ENCODE results near the gene SUSD4. TPM values are rescaled to one million over a fixed set of nuclear protein-coding genes. Genes with fewer than 3 reads are reported as not detected.

SUSD4 gene
- total RNA-seq, 1 donor = 7.7 TPM

DNA sequence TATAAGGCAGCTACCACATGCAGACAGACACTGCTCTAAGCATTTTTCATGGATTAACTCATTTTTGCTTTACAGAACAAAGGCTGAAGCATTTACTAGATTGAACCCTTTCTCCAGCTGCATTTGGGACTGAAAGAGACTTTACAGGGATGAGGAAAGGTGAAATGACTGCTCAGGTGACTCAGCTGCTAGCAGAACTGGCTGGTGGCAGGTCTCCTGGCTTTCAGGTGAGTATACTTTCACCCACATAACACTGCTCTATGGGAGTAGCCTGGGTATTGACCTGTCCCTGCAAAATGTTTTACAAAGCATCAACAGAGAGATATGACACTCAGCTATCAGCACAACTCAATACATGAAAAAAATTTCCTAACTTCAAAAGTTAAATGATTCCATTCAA, 26.6 kb upstream of the SUSD4 start:
- peaks cover 26% of the 10 kb centered on the region for H3K27me3 ChIP-seq (ENCODE audit: insufficient read depth, low read length)
- no peaks in the 10 kb centered on the region for H3K9me3 ChIP-seq (ENCODE audit: low read depth, low read length)
- H3K4me3 ChIP-seq (ENCODE audit: low read length) = no peak overlapping the region
- no peaks in the 10 kb centered on the region for H3K4me1 ChIP-seq (ENCODE audit: insufficient read depth, low read length)

DNA sequence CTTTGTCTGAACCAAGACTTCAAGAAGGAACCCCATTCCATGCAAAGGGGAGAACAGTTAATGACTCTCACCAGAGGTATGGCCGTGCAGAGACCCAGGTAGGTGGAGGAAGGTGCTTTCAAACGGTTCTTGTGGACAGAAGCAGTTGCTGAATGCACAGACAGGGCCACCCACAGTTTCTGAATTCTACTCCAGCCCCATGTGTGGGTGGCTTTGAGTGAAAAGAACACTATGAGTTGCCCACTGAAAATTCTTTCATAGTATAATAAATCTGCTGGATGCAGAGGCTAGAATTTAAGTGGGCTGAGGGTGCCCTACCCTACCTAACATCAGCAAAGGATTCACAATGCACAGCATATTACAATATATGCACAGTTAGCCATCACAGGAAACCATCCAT, 22.0 kb upstream of the SUSD4 start:
- H3K4me3 ChIP-seq (ENCODE audit: low read length) = no peak overlapping the region
- peaks cover 5% of the 10 kb centered on the region for H3K27me3 ChIP-seq (ENCODE audit: insufficient read depth, low read length)
- no peaks in the 10 kb centered on the region for H3K9me3 ChIP-seq (ENCODE audit: low read depth, low read length)
- no peaks in the 10 kb centered on the region for H3K4me1 ChIP-seq (ENCODE audit: insufficient read depth, low read length)

DNA sequence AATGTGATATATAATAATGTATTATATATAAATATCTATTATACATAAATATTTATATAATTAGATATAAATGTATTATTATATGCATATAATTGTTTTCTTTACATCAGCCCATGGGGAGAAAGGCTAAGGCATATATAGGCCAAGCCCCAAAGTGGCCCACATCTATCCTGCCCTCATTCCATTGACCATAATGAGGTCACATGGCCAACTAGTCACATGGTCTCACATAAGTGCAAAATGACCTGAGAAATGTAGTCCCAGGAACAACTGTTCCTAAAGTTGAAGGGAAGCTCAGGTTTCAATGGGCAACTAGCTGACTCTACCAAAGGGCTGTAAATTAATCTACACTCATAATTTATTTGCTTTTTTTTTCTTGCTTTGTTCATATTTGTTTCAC, 14.8 kb upstream of the SUSD4 start:
- peaks cover 6% of the 10 kb centered on the region for H3K9me3 ChIP-seq (ENCODE audit: low read depth, low read length)
- H3K4me3 ChIP-seq (ENCODE audit: low read length) = no peak overlapping the region
- no peaks in the 10 kb centered on the region for H3K4me1 ChIP-seq (ENCODE audit: insufficient read depth, low read length)
- H3K27me3 ChIP-seq (ENCODE audit: insufficient read depth, low read length) = peaks cover 5% of the 10 kb centered on the region

DNA sequence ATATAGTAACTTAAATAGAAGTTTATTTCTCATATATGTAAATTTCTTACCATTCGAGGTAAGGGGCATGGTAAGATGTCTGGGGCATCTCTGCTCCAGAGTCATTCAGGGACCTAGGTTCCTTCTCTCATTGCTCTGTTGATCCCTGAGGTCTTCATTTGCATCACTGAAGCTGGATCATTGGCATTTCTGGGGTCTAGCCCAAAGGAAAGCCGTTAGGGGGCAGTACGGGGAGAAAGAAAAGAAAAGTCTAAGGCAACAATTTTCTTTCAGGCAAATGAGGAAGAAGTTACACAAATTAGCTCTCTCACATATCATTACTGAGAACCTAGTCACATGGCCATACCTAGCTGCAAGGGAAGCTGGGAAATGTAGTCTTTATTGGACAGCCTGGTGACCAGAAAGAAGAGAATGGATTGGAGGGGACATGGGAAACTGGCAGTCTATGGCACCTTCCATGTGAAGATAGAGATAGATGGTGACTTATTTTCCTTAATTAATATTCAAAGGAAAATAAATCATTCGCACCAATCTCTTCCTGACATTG, 10.2 kb upstream of the SUSD4 start:
- Histone ChIP-seq H3K9me3 (ENCODE audit: low read depth, low read length) (peaks cover 6% of the 10 kb centered on the region), H3K4me1 (ENCODE audit: insufficient read depth, low read length) (no peaks in the 10 kb centered on the region), H3K4me3 (ENCODE audit: low read length) (no peak overlapping the region), H3K27me3 (ENCODE audit: insufficient read depth, low read length) (peaks cover 5% of the 10 kb centered on the region)

DNA sequence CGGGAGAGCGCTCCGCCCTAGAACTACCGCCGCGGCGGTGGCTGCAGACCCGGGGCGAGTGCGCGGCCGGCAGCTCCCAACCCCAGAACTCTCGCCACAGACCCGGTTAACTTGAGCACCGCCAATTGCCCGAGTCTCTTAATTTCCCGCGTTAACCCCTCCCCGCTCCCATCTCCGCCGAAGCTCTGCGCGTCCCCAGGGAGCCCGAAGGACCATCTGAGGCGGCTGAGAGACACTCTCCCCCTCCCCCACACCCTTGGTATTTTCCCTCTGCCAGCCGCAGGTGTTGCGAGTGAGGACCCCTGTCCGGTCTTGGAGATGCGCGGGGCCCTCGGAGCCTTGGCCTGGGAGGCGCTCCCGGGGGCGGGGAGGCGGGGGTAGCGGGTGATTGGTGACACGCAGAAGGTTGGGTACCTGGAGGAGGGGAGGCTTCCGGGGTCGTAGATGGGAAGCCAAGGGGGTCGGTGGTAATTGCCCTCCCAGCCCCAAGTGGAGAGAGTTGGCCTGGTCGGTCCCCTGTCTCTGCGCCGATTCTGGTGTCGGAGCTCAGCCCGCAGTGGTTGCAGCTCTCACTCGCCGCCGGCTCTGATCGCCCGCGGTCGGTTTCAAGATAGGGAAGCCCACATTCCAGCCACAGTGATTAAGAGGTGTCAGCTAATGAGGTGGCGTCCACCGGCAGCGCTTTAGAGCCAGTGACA, 858 bp upstream of the SUSD4 start:
- Histone ChIP-seq H3K27me3 (ENCODE audit: insufficient read depth, low read length) (peaks cover 54% of the 10 kb centered on the region), H3K4me1 (ENCODE audit: insufficient read depth, low read length) (peaks cover 11% of the 10 kb centered on the region), H3K4me3 (ENCODE audit: low read length) (peak overlapping the region; percentile 29), H3K9me3 (ENCODE audit: low read depth, low read length) (no peaks in the 10 kb centered on the region)

DNA sequence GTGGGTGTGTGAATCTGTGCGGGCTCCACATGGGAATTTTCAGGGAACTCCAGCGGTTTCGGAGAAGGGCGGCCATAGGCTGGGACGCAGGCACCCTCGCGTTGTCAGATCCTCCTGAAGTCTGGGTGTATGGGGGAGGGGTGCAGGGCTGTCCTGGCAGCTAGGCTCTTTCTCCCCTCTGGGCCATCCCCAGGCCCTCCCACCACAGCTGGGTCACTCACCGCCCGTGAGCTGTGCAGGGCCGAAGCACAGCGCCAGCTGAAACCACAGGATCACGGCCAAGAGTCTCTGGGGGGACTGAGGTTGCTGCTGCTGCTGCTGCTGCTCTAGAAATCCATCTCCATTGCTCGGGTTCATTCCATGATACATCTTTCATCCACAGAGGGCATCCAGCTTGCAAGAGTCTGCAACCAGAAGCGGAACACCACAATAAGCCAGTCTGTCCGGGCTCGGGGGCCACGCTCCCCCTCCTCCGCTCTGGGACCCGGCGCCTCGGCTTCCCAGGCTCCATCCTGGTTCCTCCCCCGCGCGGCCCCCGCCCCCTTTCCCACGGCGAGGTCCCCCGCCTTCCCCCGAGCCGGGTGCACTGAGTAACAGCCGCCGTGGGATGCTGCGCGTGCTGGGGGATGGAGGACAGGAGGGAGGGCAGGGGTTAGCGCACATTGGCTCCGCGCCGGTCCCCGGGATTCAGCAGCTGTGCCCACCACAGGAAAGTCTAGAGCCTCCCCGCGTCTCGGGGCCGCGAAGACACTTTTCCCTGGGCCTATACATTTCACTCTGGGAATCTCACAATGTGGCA, 720 bp downstream of the SUSD4 start:
- Histone ChIP-seq H3K4me3 (ENCODE audit: low read length) (peak overlapping the region; percentile 35), H3K9me3 (ENCODE audit: low read depth, low read length) (no peaks in the 10 kb centered on the region), H3K4me1 (ENCODE audit: insufficient read depth, low read length) (peaks cover 11% of the 10 kb centered on the region), H3K27me3 (ENCODE audit: insufficient read depth, low read length) (peaks cover 60% of the 10 kb centered on the region)

DNA sequence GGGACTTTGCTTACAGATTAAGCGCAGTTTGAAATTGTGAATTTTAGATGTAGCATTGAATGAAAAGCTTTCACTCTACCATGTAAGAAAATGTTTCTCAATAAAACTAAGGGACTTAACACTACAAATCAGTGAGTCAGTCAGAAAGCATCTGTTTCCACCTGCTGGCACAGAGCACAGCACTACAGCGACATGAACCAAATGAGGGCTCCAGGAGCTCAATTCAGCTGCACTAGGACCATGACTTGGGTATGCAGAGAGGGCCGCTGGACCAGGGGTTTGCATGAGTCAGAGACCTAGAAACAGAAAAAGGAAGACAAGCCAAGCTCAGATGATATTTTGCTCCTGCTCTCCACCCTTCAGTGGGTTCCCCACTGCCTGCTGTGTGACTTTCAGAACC, 5.2 kb downstream of the SUSD4 start:
- Histone ChIP-seq H3K9me3 (ENCODE audit: low read depth, low read length) (no peaks in the 10 kb centered on the region), H3K4me1 (ENCODE audit: insufficient read depth, low read length) (peaks cover 3% of the 10 kb centered on the region), H3K4me3 (ENCODE audit: low read length) (no peak overlapping the region), H3K27me3 (ENCODE audit: insufficient read depth, low read length) (peaks cover 42% of the 10 kb centered on the region)

DNA sequence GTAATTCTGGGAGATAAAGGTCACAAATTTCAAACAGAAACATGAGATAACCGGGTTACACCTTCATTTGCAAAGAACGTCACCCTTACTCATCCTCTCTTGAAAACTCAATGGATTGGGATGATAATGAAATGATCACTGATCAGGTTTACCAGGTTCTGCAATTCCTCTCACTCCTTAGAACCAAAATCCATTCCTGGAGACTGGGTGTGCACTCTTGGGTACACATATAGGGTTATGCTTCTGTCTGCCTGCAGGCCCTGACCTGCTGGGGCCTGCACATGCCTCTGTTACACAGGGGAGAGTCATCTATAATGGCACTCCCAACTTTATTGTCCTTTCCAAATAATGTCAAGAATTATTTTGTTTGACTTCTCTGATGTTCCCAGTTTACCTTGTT, 8.3 kb downstream of the SUSD4 start:
- peaks cover 15% of the 10 kb centered on the region for H3K27me3 ChIP-seq (ENCODE audit: insufficient read depth, low read length)
- no peaks in the 10 kb centered on the region for H3K9me3 ChIP-seq (ENCODE audit: low read depth, low read length)
- H3K4me3 ChIP-seq (ENCODE audit: low read length) = no peak overlapping the region

DNA sequence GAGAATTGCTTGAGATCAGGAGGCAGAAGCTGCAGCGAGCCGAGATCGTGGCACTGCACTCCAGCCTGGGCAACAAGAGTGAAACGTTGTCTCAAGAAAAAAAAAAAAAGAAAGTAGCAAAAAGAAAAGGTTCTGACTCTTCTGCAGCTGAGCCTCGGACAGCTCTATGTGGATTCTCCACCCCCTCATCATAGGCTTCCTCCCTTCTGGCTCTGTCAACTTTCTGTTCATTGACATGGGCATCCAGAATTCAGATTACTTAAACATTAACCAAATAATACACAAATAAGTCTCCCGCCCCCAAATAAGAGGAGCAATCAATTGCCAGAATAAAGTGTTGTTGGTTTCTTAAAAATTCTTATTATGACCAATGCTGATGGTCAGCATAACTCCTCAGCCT, 10.0 kb downstream of the SUSD4 start:
- peaks cover 3% of the 10 kb centered on the region for H3K27me3 ChIP-seq (ENCODE audit: insufficient read depth, low read length)
- H3K4me3 ChIP-seq (ENCODE audit: low read length) = no peak overlapping the region
- no peaks in the 10 kb centered on the region for H3K4me1 ChIP-seq (ENCODE audit: insufficient read depth, low read length)
- H3K9me3 ChIP-seq (ENCODE audit: low read depth, low read length) = no peaks in the 10 kb centered on the region

More for the DNA sequence above, 8.3 kb downstream of the SUSD4 start:
- H3K4me1 ChIP-seq (ENCODE audit: insufficient read depth, low read length) = no peaks in the 10 kb centered on the region

DNA sequence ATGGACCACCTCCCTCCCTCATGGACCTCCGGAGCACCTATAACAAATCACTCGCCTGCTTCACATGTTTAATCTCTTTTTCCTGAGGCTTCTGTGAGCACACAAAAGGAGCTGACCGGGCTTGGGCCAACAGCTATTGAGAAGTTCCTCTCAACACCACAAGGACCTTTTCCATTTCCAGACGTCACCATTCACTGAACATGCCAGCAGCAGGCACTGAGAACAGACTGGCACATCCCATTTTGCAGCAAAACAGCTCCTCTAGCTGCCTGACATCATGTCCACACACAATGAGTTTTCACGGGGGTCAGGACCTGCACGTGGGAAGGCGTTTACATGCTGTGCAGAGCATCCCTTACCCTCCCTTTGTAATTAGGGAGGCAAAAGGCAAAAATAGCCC, 11.0 kb downstream of the SUSD4 start:
- no peaks in the 10 kb centered on the region for H3K9me3 ChIP-seq (ENCODE audit: low read depth, low read length)
- no peak overlapping the region for H3K4me3 ChIP-seq (ENCODE audit: low read length)
- no peaks in the 10 kb centered on the region for H3K4me1 ChIP-seq (ENCODE audit: insufficient read depth, low read length)
- no peaks in the 10 kb centered on the region for H3K27me3 ChIP-seq (ENCODE audit: insufficient read depth, low read length)

DNA sequence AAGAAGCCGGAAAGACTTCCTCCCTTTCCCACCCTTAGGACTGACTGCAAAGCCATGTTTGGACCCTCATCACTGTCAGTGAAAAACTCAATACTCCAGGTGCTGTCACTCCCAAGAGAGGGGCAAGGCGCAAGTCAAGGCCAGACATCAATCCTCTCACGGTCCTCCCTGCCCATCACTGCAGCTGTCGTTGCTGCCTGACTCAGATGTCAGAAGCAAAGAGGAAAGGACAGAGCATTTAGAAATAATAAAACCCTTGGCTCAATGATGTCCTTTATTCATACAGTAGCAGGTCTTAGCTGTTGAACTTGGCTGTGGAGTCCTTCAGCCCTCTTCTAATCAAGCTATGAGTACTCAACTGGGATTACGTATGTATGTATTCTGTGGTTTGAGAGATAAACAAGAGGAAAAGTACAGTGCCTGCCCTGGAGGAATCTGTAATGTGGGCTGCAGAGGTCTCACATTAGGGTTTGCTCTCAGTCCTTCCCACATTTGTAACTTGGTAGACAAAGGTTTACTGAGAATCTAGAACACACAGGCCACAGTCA, 13.5 kb downstream of the SUSD4 start:
- no peaks in the 10 kb centered on the region for H3K27me3 ChIP-seq (ENCODE audit: insufficient read depth, low read length)
- no peaks in the 10 kb centered on the region for H3K9me3 ChIP-seq (ENCODE audit: low read depth, low read length)
- H3K4me1 ChIP-seq (ENCODE audit: insufficient read depth, low read length) = no peaks in the 10 kb centered on the region
- no peak overlapping the region for H3K4me3 ChIP-seq (ENCODE audit: low read length)

DNA sequence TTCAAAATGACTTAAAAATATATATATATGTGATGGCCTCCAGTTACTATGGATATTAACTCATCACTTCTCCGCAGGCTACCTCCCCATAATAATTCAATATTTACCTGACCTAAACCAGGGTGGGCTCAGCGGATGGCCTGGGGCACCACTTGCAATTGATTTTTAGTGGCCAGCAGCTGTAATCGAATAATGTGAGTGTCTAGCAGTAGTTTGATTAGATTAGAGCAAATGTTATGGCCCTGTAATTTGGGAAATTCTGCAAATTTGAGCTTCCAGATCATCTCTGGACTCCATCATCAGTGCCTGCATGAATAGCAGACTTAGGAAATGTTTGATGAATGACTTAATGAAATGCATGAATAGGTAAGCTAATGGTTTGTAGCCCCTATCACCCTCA, 14.7 kb downstream of the SUSD4 start:
- H3K4me1 ChIP-seq (ENCODE audit: insufficient read depth, low read length) = no peaks in the 10 kb centered on the region
- no peak overlapping the region for H3K4me3 ChIP-seq (ENCODE audit: low read length)
- no peaks in the 10 kb centered on the region for H3K9me3 ChIP-seq (ENCODE audit: low read depth, low read length)
- no peaks in the 10 kb centered on the region for H3K27me3 ChIP-seq (ENCODE audit: insufficient read depth, low read length)

DNA sequence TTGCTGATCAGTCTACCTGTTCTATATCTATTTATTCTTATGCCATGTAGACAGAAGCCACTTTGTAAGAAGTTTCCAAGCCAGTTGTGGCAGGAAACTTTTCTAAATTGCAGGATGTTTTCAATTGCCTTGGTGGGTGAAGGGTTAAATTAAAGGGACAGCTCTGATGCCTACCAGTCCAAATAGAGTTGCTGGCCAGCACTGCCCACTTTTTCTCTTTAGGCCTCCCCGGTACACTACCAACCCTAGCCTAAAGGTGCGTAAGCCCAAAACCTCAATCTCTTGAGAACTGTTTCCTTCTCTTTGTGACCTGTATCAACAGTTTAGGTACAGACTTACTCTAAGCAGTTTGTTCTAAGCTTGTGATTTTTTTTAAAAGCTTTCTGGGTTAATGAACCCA, 15.5 kb downstream of the SUSD4 start:
- H3K4me3 ChIP-seq (ENCODE audit: low read length) = no peak overlapping the region
- no peaks in the 10 kb centered on the region for H3K9me3 ChIP-seq (ENCODE audit: low read depth, low read length)
- no peaks in the 10 kb centered on the region for H3K4me1 ChIP-seq (ENCODE audit: insufficient read depth, low read length)
- no peaks in the 10 kb centered on the region for H3K27me3 ChIP-seq (ENCODE audit: insufficient read depth, low read length)

DNA sequence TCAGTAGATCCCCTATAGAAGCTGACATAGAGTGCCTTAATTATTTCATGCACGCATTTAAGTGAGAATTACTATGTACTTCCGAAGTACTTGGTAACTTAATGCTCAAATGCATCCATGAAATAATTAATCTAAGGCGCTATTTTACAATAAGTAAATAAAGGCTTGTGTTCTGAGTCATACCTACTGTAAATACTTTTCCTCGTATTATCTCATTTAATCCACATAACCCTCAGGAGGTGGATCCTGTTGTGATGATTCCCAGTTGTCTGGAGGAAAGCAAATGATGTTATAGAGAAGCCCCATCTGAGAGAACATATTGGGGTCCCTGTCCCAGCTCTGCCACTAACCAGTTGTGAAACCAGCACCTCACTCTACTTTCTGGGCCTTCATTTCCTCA, 16.4 kb downstream of the SUSD4 start:
- Histone ChIP-seq H3K4me3 (ENCODE audit: low read length) (no peak overlapping the region), H3K9me3 (ENCODE audit: low read depth, low read length) (no peaks in the 10 kb centered on the region), H3K4me1 (ENCODE audit: insufficient read depth, low read length) (no peaks in the 10 kb centered on the region), H3K27me3 (ENCODE audit: insufficient read depth, low read length) (no peaks in the 10 kb centered on the region)

DNA sequence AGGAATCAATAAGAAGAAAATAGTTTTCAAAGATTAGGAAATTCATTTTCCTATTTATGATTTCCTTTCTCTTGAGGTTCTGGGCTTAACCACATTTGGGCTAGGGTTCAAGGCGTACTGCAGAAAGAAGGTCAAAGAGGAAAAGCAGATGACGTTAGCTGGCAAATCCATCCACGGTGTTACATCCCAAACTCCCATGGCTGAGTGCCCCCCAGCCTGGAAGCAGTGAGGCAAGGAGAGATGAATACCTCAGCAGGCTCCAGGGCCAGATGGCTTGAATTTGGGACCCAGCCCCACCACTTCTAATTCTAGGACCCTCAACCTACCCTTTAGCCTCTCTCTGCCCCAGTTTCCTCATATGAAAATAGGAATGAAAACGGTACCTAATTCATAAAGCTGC, 17.7 kb downstream of the SUSD4 start:
- no peaks in the 10 kb centered on the region for H3K9me3 ChIP-seq (ENCODE audit: low read depth, low read length)
- H3K4me1 ChIP-seq (ENCODE audit: insufficient read depth, low read length) = no peaks in the 10 kb centered on the region
- H3K27me3 ChIP-seq (ENCODE audit: insufficient read depth, low read length) = no peaks in the 10 kb centered on the region
- H3K4me3 ChIP-seq (ENCODE audit: low read length) = no peak overlapping the region
